Measurements from ENCODE around the gene XRCC4.

Gene XRCC4

DNA sequence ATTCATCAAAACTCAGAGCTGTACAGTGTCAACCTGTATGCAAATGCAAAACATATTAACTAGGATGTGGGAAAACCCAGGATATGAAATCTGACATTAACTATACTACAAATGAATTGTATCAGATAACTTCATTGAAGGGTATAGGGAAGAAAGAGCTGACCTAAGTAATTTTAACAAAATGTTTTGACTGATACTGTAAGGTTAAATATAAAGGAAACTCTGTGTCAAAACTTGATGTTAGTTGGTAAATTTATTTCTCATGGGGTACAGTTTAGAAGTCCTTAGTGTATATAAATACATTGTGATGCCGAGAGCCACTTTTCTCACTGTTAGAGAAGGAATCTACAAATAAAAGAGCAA, 316.1 kb downstream of the XRCC4 start:
- DNase-seq: no peak

DNA sequence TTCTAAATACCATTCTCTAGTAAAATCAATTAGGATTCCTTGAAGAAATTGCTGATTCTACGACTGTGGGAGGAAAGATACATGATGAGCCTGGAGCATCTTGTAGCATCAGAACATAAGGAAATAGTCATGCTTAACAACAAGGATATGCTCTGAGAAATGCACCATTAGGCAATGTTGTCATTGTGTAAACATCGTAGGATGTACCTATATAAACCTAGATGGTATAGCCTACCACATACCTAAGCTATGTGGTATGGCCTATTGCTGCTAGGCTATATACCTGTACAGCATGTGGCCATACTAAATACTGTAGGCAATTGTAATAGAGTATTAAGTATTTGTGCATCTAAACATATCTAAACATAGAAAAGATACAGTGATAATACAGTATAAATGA, 316.8 kb downstream of the XRCC4 start:
- no peak for DNase-seq

DNA sequence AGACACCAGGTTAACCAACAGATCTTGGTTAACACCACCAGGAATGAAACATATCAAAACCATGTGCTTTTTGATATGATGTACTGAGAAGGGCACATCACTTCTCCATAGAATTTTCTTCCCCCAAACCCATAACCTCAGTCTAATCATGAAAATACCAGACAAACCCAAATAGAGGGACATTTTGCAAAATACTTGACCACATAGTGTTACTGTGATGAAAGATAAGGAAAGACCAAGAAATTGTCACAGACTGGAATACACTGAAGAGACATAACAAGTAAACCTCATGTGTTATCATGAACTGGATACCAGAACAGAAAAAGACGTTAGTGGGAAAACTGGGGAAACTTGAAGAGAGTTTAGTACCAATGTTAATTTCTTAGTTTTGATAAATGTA, 319.3 kb downstream of the XRCC4 start:
- DNase-seq: no peak

DNA sequence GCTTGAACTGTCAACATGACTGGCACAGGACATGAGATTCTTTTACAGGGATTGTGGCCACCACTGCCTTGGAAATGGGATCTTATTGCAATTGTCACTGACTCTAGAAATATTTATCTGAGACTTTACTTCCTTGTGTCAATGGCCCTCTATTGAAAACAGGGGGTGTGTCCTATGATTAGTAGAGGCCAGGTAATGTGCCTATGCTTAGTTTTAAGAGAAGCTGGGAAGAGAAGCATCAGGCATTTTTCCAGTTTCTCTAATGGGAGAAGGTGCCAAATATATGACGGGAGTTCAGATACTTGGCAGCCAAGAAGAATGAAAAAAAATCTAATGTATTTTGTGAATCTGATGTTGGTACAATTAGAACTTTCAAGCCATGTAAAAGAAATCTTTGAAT, 320.3 kb downstream of the XRCC4 start:
- no peak for DNase-seq

DNA sequence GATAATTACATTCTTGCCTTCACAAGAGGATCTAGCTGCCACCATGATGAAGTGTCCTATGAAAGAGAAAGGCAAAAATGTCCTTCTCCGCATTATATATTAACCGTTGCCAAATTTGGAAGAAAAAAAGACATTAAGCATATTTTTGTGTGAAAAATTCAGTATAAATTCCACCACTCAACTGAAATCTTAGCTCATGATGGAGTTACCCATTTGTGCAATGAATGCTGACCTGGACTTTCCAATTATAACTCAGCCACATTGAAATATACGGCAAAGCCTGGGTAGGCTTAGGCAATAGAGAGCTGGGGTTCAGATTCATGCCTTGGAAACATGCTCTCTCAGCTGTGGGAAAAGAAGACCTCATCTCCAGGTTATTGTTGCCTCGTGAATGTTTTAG, 322.9 kb downstream of the XRCC4 start:
- no peak for DNase-seq

DNA sequence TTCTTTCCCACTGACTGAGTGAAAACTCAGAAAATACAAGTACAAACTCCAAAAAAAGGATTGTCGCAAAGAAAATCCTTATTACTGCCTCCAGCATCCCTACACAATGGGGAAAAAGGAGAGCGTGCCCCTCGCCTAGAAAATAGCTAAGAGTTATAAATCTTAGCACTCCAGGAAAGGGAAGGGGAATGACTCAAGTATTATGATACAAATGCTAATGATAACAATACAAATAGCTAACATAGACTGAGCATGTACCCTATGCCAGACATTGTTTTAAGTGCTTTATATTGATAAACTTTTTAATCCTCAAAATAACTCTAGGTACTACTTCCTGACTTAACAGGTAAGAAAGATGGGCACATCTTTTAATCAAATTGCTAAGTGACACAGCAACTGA, 323.4 kb downstream of the XRCC4 start:
- DNase-seq: no peak

DNA sequence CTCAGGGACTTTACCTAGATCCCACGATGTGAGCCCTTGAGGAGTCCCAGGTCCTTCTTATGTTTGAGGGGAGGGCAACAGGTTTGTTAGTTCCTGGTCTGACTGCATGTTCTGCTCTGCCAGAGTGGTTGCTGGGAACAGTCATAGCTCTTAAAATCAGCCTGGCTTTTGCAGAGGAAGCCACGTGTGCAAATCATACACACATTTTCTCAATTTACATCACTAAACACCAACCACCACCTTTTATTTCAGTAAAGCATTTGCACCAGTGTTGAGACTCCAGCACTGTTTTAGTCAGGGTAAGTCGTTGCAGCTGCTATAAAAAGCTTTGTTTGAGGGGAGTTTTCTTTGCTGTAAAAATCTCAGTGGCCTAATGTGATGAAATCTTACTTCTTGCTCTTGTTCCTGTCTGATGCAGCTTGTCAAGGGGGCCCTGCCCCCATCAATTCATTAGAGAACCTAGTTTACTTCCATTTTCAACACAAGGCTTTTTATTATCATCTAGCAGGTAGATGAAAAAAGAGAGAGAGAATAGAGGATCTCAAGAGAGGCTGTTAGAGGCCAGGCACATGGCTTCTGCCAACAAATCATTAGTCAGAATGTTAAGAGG, 323.9 kb downstream of the XRCC4 start:
- no peak for DNase-seq

DNA sequence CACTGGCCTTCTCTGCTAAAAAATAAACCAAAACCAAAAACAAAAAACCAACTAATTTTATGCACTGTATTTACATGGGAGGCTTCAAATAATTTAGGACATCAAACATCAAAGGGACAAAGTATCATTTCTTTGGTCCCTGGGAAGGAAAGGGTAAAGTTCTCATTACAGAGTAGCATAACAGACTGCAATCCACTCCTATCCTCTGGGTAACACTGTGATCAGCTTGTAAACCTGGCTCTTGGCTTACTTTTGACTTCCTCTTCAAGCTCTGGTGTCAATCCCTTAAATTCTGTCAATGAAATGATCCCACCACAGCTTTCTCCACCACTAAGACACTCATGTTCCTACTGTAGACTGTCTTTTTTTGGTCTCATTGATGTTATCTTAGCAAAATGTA, 324.4 kb downstream of the XRCC4 start:
- no peak for DNase-seq

Data from CD4-positive, alpha-beta T cell treated with Interleukin-6 for 4 hours (primary cell).